Lung (tissue), 12 donors: Measurements from ENCODE around the gene C10orf105. TPM values are rescaled to one million over a fixed set of nuclear protein-coding genes. Genes with fewer than 3 reads are reported as not detected.
A peak's percentile ranks its signal among the peaks of the same experiment; 100 is the strongest.

Source experiments
- ATAC-seq: fragments of 200-7000 bp; cut with Tn5 transposase; one replicate; pipeline ENCODE4 v1.9.1; 2020; ENCODE audit warnings: moderate number of reproducible peaks; ENCODE audit not compliant: insufficient read depth, low FRiP score
- DNase-seq, 3 donors: peaks; one replicate each; pipeline ENCODE4 v3.0.0-alpha.2; 2013 to 2017
- H3K27ac ChIP-seq, 2 donors: one replicate each; pipeline ENCODE4 v1.5.1; 2013; ENCODE audit warnings: mild to moderate bottlenecking in 2 of 2, moderate library complexity in 2 of 2, control low read depth in 1 of 2, inconsistent platforms in 1 of 2, low read depth in 1 of 2, low read length in 1 of 2
- H3K27me3 ChIP-seq, 3 donors: one replicate each; pipeline ENCODE4 v1.5.1; 2013; ENCODE audit warnings: low read length in 2 of 3; ENCODE audit not compliant: control insufficient read depth in 3 of 3, insufficient read depth in 3 of 3
- H3K36me3 ChIP-seq, 4 donors: one replicate each; pipeline ENCODE4 v1.5.1; 2013; ENCODE audit warnings: low read length in 4 of 4, mild to moderate bottlenecking in 1 of 4, moderate library complexity in 1 of 4; ENCODE audit not compliant: control insufficient read depth in 4 of 4, insufficient read depth in 4 of 4
- H3K4me1 ChIP-seq, 5 donors: one replicate each; pipeline ENCODE4 v1.5.1; 2013; ENCODE audit warnings: low read length in 5 of 5, mild to moderate bottlenecking in 2 of 5, moderate library complexity in 1 of 5; ENCODE audit not compliant: control insufficient read depth in 5 of 5, insufficient read depth in 5 of 5
- H3K4me3 ChIP-seq: one replicate; pipeline ENCODE4 v1.5.1; 2013; ENCODE audit warnings: mild to moderate bottlenecking, control low read depth, moderate library complexity
- H3K9ac ChIP-seq, 2 donors: one replicate each; pipeline ENCODE4 v1.5.1; 2013; ENCODE audit warnings: low read length in 2 of 2, control low read depth in 1 of 2; ENCODE audit not compliant: insufficient read depth in 1 of 2
- H3K9me3 ChIP-seq, 4 donors: one replicate each; pipeline ENCODE4 v1.5.1; 2013; ENCODE audit warnings: low read length in 3 of 4, mild to moderate bottlenecking in 1 of 4, moderate library complexity in 1 of 4; ENCODE audit not compliant: control insufficient read depth in 4 of 4, insufficient read depth in 3 of 4
- WGBS, 2 donors: extraction: QIAGEN DNeasy Blood & Tissue Kit; methylation state at CpG; one replicate each; pipeline ENCODE4 v1.1.7; 2013; 5-methylcytosine and 5-hydroxymethylcytosine counted together
- polyA plus RNA-seq, 2 donors: library from polyadenylated mRNA; stranded (reverse); fragments of 200-250 nt; gene quantifications; one replicate each; pipeline ENCODE4 v1.2.1, GENCODE V29; 2013
- total RNA-seq, 2 donors: library from RNA; depleted of rRNA in 1 of 2; stranded (reverse); fragments of >200 nt in 1 of 2; gene quantifications; one replicate each; pipeline ENCODE4 v1.2.1, GENCODE V29; 2014 to 2021
- TF ChIP-seq, protein P1 (sequence below): IDR thresholded peaks from 2 replicates; pipeline ENCODE4 v1.5.1; 2012; ENCODE audit warnings: mild to moderate bottlenecking; ENCODE audit errors: control extremely low read depth, extremely low read depth
- donor health status: control.
- donor health status: control.
- donor health status: Bipolar disorder and iron deficiency.
- donor health status: healthy.
- donor health status: DM: yes; HTN: yes; CAD: no.

Gene C10orf105
- total and polyA plus RNA-seq, 4 donors = 0.14 to 0.58 (median 0.27) TPM

- no peaks in the 10 kb centered on the region for H3K9me3 ChIP-seq
- TF ChIP-seq, protein P1, sequence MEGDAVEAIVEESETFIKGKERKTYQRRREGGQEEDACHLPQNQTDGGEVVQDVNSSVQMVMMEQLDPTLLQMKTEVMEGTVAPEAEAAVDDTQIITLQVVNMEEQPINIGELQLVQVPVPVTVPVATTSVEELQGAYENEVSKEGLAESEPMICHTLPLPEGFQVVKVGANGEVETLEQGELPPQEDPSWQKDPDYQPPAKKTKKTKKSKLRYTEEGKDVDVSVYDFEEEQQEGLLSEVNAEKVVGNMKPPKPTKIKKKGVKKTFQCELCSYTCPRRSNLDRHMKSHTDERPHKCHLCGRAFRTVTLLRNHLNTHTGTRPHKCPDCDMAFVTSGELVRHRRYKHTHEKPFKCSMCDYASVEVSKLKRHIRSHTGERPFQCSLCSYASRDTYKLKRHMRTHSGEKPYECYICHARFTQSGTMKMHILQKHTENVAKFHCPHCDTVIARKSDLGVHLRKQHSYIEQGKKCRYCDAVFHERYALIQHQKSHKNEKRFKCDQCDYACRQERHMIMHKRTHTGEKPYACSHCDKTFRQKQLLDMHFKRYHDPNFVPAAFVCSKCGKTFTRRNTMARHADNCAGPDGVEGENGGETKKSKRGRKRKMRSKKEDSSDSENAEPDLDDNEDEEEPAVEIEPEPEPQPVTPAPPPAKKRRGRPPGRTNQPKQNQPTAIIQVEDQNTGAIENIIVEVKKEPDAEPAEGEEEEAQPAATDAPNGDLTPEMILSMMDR = no peak
- H3K9ac ChIP-seq = no peak overlapping the region
- H3K27me3 ChIP-seq = no peaks in the 10 kb centered on the region
- no peak overlapping the region for H3K27ac ChIP-seq
- peaks cover 0 to 10% (median 0%) of the 10 kb centered on the region in 5 donors for H3K4me1 ChIP-seq
- no peak for DNase-seq
- ATAC-seq = no peak
- H3K4me3 ChIP-seq = no peak overlapping the region
- no peaks in the 10 kb centered on the region for H3K36me3 ChIP-seq
- 94 to 95% methylated on average over 17 of the region's 17 CpGs for WGBS, 2 donors
Observed at GRCh38 chr10:71677261-71677660, 42.3 kb downstream of the C10orf105 start.

DNA sequence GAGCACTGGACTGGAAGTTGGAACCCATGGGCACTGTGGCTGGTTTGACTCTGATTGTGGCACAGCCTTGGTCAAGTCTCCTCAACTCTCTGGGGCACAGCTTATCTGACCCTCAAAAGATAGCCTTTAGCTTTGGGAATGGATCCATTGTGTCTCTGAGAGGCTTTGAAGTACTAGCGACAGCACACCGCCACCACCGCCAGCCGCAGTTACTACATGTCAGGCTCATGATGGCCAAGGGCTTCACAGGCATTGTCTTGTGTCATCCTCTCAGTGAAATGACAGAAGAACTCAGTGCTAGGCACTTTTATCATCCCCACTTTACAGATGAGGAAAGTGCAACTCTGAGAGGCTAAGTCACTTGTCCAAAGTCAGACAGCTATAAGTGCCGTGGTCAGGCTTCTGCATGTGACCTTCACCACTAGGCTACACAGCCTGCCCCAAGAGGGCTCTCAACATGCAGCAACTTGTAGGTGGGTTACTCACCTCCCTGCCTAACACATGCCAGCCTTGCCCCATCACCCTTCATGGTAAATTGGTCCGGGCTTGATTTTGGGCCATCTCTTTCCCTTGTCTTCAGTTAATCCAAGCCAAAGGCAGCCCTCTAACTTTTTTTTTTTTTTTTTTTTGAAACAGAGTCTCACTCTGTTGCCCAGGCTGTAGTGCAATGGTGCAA, 44.1 kb downstream of the C10orf105 start:
- TF ChIP-seq, protein P1 = no peak
- Histone ChIP-seq H3K4me1 (peaks cover 0 to 16% (median 0%) of the 10 kb centered on the region in 5 donors), H3K27ac (no peak overlapping the region), H3K27me3 (no peaks in the 10 kb centered on the region), H3K36me3 (no peaks in the 10 kb centered on the region), H3K4me3 (no peak overlapping the region), H3K9ac (no peak overlapping the region), H3K9me3 (no peaks in the 10 kb centered on the region)
- WGBS, 2 donors = 97 to 99% methylated on average over 6 of the region's 6 CpGs
- no peak for ATAC-seq
- DNase-seq = no peak

DNA sequence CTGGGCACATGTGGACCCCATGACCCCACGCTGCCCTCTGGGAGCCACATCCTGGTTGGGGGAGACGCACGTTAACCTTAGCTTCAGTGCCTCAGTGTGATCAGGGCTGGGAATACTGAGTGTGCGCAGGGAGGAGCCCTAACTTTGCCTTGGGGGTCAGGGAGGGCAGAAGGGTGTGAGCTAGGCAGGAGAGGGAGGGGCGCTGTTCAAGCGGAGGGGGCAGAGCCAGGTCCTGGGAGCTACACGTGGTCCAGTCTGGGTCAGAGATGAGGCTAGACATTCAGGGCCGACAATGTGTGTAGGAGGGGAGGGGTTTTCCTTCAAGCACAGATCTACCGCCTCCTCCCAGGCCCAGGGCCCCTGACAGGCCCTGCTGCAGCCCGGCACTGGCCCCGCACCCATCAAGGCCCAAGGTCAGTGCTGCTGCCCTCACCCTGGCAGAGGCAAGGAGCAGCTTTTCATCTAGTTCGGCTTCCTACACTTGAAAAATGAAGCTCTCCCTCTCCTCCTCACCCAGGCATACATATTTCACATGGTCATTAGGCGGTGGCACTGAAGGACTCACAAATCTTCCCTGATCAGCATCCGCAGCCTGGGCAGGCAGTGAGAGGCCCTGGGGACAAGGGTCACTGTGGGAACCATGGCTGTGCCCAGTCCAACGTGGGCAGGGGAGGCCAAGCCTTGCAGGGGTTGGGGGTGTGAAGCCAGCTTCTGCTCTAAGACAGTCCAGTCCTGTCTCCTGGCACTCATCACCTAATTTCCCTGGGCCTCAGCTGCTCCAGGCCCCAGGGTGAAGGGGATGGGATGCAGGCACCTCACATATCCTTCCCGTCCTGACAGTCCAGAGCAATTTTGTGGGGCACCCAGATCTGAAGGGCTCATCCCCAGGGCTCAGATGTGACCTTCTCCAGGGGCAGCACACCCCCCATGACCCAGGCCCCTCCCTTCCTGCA, 47.3 kb downstream of the C10orf105 start:
- DNase-seq = peak; percentile 39 to 76 (median 58)
- Histone ChIP-seq H3K27ac (no peak overlapping the region), H3K27me3 (no peaks in the 10 kb centered on the region), H3K9me3 (no peaks in the 10 kb centered on the region), H3K4me3 (no peak overlapping the region), H3K4me1 (peaks cover 0 to 16% (median 0%) of the 10 kb centered on the region in 5 donors), H3K36me3 (no peaks in the 10 kb centered on the region), H3K9ac (no peak overlapping the region)
- no peak for ATAC-seq
- TF ChIP-seq, protein P1 = no peak
- WGBS, 2 donors = 80 to 87% methylated on average over 15 to 16 of the region's 16 CpGs
